Lower lobe of right lung (tissue), 2 donors: Measurements from ENCODE around the gene PRSS1. TPM values are rescaled to one million over a fixed set of nuclear protein-coding genes. Genes with fewer than 3 reads are reported as not detected.
A peak's percentile ranks its signal among the peaks of the same experiment; 100 is the strongest.

Experiments
- ATAC-seq, 2 donors: fragments of 200-7000 bp; cut with Tn5 transposase; one replicate each; pipeline ENCODE4 v1.9.1; 2020 to 2022; ENCODE audit warnings: mild to moderate bottlenecking in 2 of 2, moderate library complexity in 2 of 2
- DNase-seq: peaks from one replicate; pipeline ENCODE4 v3.0.0-alpha.2; 2020
- H3K27ac ChIP-seq: fragments of 200-600 bp; one replicate; pipeline ENCODE4 v1.8.0; 2022
- H3K27me3 ChIP-seq: fragments of 200-600 bp; one replicate; pipeline ENCODE4 v1.8.0; 2022; ENCODE audit warnings: low read depth
- H3K36me3 ChIP-seq: fragments of 200-600 bp; one replicate; pipeline ENCODE4 v1.8.0; 2022; ENCODE audit warnings: mild to moderate bottlenecking
- H3K4me1 ChIP-seq: fragments of 200-600 bp; one replicate; pipeline ENCODE4 v1.8.0; 2022
- H3K4me3 ChIP-seq: fragments of 200-600 bp; one replicate; pipeline ENCODE4 v1.8.0; 2022; ENCODE audit warnings: mild to moderate bottlenecking
- H3K9me3 ChIP-seq: fragments of 200-600 bp; one replicate; pipeline ENCODE4 v1.8.0; 2022
- CTCF ChIP-seq: fragments of 200-600 bp; IDR thresholded peaks from one replicate; pipeline ENCODE4 v1.8.0; 2022; ENCODE audit warnings: antibody characterized with exemption, mild to moderate bottlenecking
- intact Hi-C: fragments of 100-400 bp; cut with DNase I; formaldehyde crosslinking; loops from one replicate; pipeline ENCODE4 v1.11.0; 2022
- total RNA-seq: library from RNA; stranded (reverse); fragmentation: NEBNext Ultra II Directional; extraction: Animal tissue kit (Norgen Biotek cat#: 25700); gene quantifications from one replicate; pipeline ENCODE4 v1.2.1, GENCODE V29; 2021
- donor health status: DM: no; HTN: yes; CAD: no; lungs with severe emphysema.

PRSS1 gene
- total RNA-seq, 1 donor from 2014 or later: not detected

GRCh38 chr7:142782922-142783900, 33.9 kb downstream of the PRSS1 start:
- intact Hi-C loops: loop anchor here (10.0 kb wide), 1 partner anchor 148 kb away; no protein-coding TSS in a partner anchor
- DNase-seq (peak; percentile 87), ATAC-seq (peak; percentile 89 to 92)
- peak overlapping the region; percentile 34 for H3K4me3 ChIP-seq
- no peaks in the 10 kb centered on the region for H3K9me3 ChIP-seq
- peaks cover 6% of the 10 kb centered on the region for H3K27me3 ChIP-seq
- no peak overlapping the region for H3K27ac ChIP-seq
- H3K36me3 ChIP-seq: no peaks in the 10 kb centered on the region
- TF ChIP-seq CTCF: peak; percentile 90
- peaks cover 5% of the 10 kb centered on the region for H3K4me1 ChIP-seq

- H3K9me3 ChIP-seq: no peaks in the 10 kb centered on the region
- ATAC-seq (no peak), DNase-seq (no peak)
- H3K4me3 ChIP-seq: no peak overlapping the region
- TF ChIP-seq CTCF: no peak
- H3K36me3 ChIP-seq: no peaks in the 10 kb centered on the region
- H3K27me3 ChIP-seq: peaks cover 13% of the 10 kb centered on the region
- intact Hi-C loops: loop anchor here (10.0 kb wide), 1 partner anchor 149 kb away; no protein-coding TSS in a partner anchor
- H3K27ac ChIP-seq: no peak overlapping the region
- H3K4me1 ChIP-seq: peaks cover 5% of the 10 kb centered on the region
These were observed 34.8 kb downstream of the PRSS1 start for GRCh38 chr7:142784096-142784495.

- intact Hi-C loops: loop anchor here (10.0 kb wide), 1 partner anchor 150 kb away; no protein-coding TSS in a partner anchor
- no peak for TF ChIP-seq CTCF
- peaks cover 13% of the 10 kb centered on the region for H3K27me3 ChIP-seq
- no peak for DNase-seq
- peaks cover 5% of the 10 kb centered on the region for H3K4me1 ChIP-seq
- ATAC-seq: no peak
- H3K4me3 ChIP-seq: no peak overlapping the region
- no peaks in the 10 kb centered on the region for H3K36me3 ChIP-seq
- no peaks in the 10 kb centered on the region for H3K9me3 ChIP-seq
- no peak overlapping the region for H3K27ac ChIP-seq
These were observed 35.4 kb downstream of the PRSS1 start for GRCh38 chr7:142784716-142785115.

GRCh38 chr7:142785841-142786250, 36.6 kb downstream of the PRSS1 start:
- Histone ChIP-seq H3K4me3 (no peak overlapping the region), H3K4me1 (peaks cover 5% of the 10 kb centered on the region), H3K9me3 (no peaks in the 10 kb centered on the region), H3K36me3 (no peaks in the 10 kb centered on the region), H3K27me3 (peaks cover 13% of the 10 kb centered on the region), H3K27ac (no peak overlapping the region)
- DNase-seq (no peak), ATAC-seq (peak; percentile 44)
- TF ChIP-seq CTCF: no peak
- intact Hi-C loops: loop anchor here (10.0 kb wide), 1 partner anchor 151 kb away; no protein-coding TSS in a partner anchor

GRCh38 chr7:142787034-142787768, 37.9 kb downstream of the PRSS1 start:
- intact Hi-C loops: loop anchor here (10.0 kb wide), 1 partner anchor 152 kb away; no protein-coding TSS in a partner anchor
- Histone ChIP-seq H3K27me3 (peaks cover 13% of the 10 kb centered on the region), H3K36me3 (no peaks in the 10 kb centered on the region), H3K4me3 (no peak overlapping the region), H3K9me3 (no peaks in the 10 kb centered on the region), H3K27ac (peak overlapping the region; percentile 24), H3K4me1 (peaks cover 5% of the 10 kb centered on the region)
- DNase-seq: no peak
- ATAC-seq: no peak
- no peak for TF ChIP-seq CTCF
